Peyer's patch (tissue), 4 donors: Measurements from ENCODE around the gene TMEM222. TPM values are rescaled to one million over a fixed set of nuclear protein-coding genes. Genes with fewer than 3 reads are reported as not detected.

Experiments
- DNase-seq, 3 donors: peaks; one replicate each; pipeline ENCODE4 v3.0.0-alpha.2; 2017 to 2019
- H3K27ac ChIP-seq, 4 donors: fragments of 200-600 bp; sonication (generic); one replicate each; pipeline ENCODE4 v1.5.1; 2016 to 2019
- H3K27me3 ChIP-seq, 2 donors: fragments of 200-600 bp; sonication (generic); one replicate each; pipeline ENCODE4 v1.5.1; 2019
- H3K36me3 ChIP-seq, 3 donors: fragments of 200-600 bp; sonication (generic); one replicate each; pipeline ENCODE4 v1.5.1; 2016 to 2019
- H3K4me1 ChIP-seq, 4 donors: fragments of 200-600 bp; sonication (generic); one replicate each; pipeline ENCODE4 v1.5.1; 2016 to 2019
- H3K4me3 ChIP-seq, 4 donors: fragments of 200-600 bp; sonication (generic); 1 replicate in 3 of 4; 2 replicates in 1 of 4; pipeline ENCODE4 v1.5.1; 2016 to 2019; ENCODE audit warnings: mild to moderate bottlenecking in 1 of 4
- H3K9me3 ChIP-seq, 4 donors: fragments of 200-600 bp; sonication (generic); one replicate each; pipeline ENCODE4 v1.5.1; 2016 to 2019; ENCODE audit warnings: mild to moderate bottlenecking in 1 of 4
- POLR2A ChIP-seq, 2 donors: fragments of 450-650 bp; IDR thresholded peaks; one replicate each; pipeline ENCODE4 v1.5.1; 2017; ENCODE audit warnings: antibody characterized with exemption in 2 of 2, mild to moderate bottlenecking in 2 of 2, moderate library complexity in 2 of 2
- total RNA-seq, 4 donors: library from RNA; depleted of rRNA; stranded (reverse); fragments of >200 nt; gene quantifications; one replicate each; pipeline ENCODE4 v1.1.0, GENCODE V29; 2016
- TF ChIP-seq, protein P1 (sequence below), 6 experiments: fragments of 450-650 bp in 4 of 6; fragments of 200-600 bp in 2 of 6; sonication (generic) in 1 of 6; IDR thresholded peaks; one replicate each; pipeline ENCODE4 v1.5.1; 2017 to 2019; ENCODE audit warnings: antibody characterized with exemption in 6 of 6, mild to moderate bottlenecking in 3 of 6, moderate library complexity in 1 of 6

The TMEM222 gene
- total RNA-seq, 4 donors from 2014 or later: 9.9 to 30.8 (median 25.4) TPM

DNA sequence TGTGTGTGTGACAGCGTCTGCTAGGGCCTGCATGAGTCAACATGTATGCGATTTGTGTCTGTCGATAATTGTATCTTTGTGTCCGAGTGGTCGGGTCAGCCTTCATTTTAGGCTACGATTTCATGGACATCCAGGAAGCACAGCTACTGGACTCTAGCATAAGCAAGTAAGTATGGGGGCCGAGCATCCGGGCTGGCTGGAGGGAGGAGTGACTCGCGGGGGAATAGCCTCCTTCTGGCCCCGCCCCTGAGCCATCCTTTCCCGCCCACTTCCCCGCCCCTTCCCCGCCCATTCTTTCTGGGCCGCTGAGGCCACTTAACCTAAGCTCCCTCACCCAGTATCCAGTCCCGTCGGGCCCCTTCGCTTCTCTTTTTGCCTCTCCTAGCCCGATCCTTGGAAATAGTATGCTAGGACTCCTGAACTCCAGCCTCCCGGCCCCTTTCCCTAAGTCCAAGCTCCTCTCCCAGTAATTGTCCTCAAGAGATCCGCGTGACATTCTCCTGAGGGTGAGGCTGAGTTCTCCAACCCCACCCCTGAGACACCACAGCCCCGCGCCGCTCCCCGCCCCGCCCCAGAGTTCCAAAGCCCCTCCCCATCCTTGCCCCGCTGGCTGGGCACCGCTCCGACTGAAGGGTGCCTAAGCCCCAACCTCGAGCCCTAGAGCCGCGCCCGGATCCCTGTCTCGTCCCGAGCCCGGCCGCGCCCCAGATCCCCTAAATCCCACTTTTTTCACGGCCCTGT lies 43.6 kb downstream of the TMEM222 start:
- peak in 1 of 2 donors; percentile 52 for TF ChIP-seq POLR2A (IDR thresholded peaks at IDR 0.05)
- TF ChIP-seq, protein P1, sequence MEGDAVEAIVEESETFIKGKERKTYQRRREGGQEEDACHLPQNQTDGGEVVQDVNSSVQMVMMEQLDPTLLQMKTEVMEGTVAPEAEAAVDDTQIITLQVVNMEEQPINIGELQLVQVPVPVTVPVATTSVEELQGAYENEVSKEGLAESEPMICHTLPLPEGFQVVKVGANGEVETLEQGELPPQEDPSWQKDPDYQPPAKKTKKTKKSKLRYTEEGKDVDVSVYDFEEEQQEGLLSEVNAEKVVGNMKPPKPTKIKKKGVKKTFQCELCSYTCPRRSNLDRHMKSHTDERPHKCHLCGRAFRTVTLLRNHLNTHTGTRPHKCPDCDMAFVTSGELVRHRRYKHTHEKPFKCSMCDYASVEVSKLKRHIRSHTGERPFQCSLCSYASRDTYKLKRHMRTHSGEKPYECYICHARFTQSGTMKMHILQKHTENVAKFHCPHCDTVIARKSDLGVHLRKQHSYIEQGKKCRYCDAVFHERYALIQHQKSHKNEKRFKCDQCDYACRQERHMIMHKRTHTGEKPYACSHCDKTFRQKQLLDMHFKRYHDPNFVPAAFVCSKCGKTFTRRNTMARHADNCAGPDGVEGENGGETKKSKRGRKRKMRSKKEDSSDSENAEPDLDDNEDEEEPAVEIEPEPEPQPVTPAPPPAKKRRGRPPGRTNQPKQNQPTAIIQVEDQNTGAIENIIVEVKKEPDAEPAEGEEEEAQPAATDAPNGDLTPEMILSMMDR (IDR thresholded peaks at IDR 0.05): no peak
- DNase-seq: peak; percentile 91 to 96 (median 92)
- H3K4me3 ChIP-seq: peak overlapping the region; percentile 51 to 93 (median 70)
- H3K27ac ChIP-seq: peak overlapping the region; percentile 86 to 99 (median 92)
- H3K4me1 ChIP-seq: peaks cover 0 to 22% (median 11%) of the 10 kb centered on the region in 4 donors
- no peaks in the 10 kb centered on the region for H3K9me3 ChIP-seq
- no peaks in the 10 kb centered on the region for H3K27me3 ChIP-seq
- H3K36me3 ChIP-seq: peaks cover 0 to 11% (median 0%) of the 10 kb centered on the region in 3 donors

DNA sequence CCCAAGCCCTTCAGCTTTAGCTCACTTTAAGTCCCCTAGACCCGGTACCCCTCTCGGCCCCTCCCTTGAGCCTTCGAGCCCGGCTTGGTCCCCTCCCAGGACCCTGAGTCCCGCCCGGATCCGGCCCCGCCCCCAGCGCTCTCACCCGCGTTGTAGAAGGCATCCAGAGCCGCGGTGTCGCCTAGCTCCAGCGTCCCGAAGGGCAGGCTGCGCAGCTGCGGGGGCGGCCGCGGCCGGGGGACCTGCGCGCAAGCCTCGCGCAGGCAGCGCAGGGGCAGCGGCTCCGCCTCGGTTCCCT lies 44.1 kb downstream of the TMEM222 start:
- H3K36me3 ChIP-seq: peaks cover 0 to 11% (median 0%) of the 10 kb centered on the region in 3 donors
- no peaks in the 10 kb centered on the region for H3K27me3 ChIP-seq
- TF ChIP-seq, protein P1 (IDR thresholded peaks at IDR 0.05): no peak
- TF ChIP-seq POLR2A (IDR thresholded peaks at IDR 0.05): no peak
- H3K4me1 ChIP-seq: peaks cover 0 to 22% (median 9%) of the 10 kb centered on the region in 4 donors
- H3K9me3 ChIP-seq: no peaks in the 10 kb centered on the region
- H3K27ac ChIP-seq: peak overlapping the region; percentile 86 to 99 (median 92)
- peak; percentile 80 to 91 (median 87) for DNase-seq
- peak overlapping the region; percentile 51 to 93 (median 70) for H3K4me3 ChIP-seq

DNA sequence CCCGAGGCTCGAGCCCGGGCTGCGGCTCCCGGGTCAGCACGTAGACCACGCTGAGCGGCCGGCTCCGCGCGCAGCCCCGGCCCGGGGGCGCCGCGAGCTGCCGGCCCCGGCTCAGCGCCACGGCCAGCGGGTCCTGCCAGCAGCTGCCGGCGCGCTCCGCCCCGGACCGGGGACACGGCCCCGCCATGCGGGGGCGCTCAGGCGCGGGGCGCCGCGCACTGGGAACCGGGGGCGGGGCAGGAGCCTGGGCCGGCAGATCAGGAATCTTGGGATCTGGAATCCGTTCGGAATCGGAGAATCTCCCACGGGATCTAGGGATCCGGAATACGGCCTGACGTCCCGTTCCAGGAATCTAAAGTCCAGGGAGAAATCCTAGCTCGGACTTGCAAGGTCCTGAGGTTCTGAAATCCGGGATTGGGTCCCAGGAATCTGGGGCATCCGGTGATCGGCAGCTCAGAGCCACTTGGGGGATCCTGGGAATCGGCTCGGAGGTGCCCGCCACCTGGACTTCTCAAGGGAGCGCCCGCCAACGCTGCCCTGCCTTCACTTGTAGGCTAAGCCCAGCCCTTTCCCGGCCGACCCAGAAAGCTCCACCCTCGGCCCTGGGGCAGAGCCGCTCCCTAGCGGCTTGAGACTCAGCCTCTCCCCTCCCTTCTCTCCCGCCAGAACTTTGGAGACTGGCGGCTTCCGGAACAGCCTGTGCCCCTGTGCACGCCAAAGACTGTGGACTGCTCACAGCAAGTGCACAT lies 44.6 kb downstream of the TMEM222 start, which contains the start of gene MAP3K6:
Gene MAP3K6 (minus strand): TSS at position 551 of the 749 bp plus-strand sequence. CDS start 364 bp downstream, at position 187.
- Histone ChIP-seq H3K27ac (peak within 1 kb of the TSS; percentile 86 to 99 (median 92)), H3K4me1 (peaks cover 0 to 22% (median 9%) of the 10 kb centered on the region in 4 donors), H3K27me3 (no peaks in the 10 kb centered on the region), H3K9me3 (no peaks in the 10 kb centered on the region), H3K36me3 (peaks cover 0 to 11% (median 0%) of the 10 kb centered on the region in 3 donors), H3K4me3 (peak within 1 kb of the TSS; percentile 51 to 93 (median 70))
- TF ChIP-seq POLR2A (IDR thresholded peaks at IDR 0.05): peak; percentile 56 to 63
- TF ChIP-seq, protein P1 (IDR thresholded peaks at IDR 0.05): peak in 4 of 6 experiments; percentile 22 to 45 (median 30)
- peak; percentile 59 to 89 (median 89) for DNase-seq

DNA sequence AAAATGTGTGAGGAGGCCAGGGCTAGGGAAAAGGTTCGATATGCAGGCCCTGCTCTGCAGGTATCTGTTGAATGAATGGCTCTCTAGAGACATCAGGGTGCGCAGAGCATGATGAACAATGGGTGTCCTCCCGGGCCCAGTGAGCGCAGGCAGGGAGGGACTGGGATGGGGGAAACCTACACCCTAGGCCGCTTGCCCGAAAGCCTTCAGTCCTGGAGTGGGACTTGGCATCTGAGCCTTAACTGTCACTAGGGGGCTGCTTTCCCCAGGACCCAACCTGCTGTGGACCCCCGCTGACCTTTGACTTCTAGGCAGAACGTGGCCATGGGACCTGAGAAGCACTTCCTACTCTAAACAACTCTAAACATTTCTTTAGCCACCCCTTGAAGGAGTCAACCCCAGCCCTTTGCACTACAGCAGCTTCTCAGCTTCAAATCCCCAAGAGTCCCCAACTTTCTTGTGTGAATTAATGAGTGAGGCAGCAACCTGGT lies 45.2 kb downstream of the TMEM222 start:
- Histone ChIP-seq H3K4me3 (peak overlapping the region in 3 of 4 donors; percentile 55 to 93 (median 86)), H3K4me1 (peaks cover 0 to 22% (median 9%) of the 10 kb centered on the region in 4 donors), H3K27me3 (no peaks in the 10 kb centered on the region), H3K9me3 (no peaks in the 10 kb centered on the region), H3K27ac (peak overlapping the region; percentile 86 to 99 (median 92)), H3K36me3 (peaks cover 0 to 11% (median 0%) of the 10 kb centered on the region in 3 donors)
- no peak for TF ChIP-seq POLR2A (IDR thresholded peaks at IDR 0.05)
- TF ChIP-seq, protein P1 (IDR thresholded peaks at IDR 0.05): no peak
- DNase-seq: no peak

DNA sequence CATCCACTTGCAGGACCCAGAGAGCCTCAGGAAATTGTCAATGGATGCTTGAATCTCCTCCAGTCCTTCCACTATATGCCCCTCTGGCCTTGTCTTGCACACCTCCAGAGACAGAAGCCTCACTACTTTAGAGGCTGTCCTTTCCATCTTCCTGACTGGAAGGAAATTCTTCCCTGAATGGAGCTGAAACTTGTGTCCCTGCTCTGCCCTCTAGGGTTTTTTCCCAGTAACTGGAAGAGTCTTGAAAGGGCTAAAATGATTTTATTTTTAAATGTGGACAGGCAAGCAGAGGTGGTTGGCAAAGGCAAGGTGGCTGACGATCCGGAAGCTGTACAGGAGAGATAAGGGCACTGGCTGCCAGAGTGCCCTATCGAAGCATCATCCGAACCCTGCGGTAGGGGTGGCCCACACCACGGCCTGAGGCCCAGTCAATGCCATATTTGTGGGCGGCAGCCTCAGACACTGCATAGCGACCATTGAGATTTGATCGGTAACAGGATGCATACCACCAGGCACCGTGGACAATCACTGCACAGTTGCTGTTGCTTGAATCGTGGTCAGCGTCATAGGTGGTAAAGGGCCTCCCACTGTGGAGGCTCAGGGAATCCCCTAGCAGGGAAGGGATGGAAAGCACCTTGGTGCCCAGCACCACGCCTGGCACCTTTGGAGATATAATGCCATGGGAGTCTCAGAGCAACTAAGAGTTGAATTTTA lies 47.1 kb downstream of the TMEM222 start:
- Histone ChIP-seq H3K27ac (peak overlapping the region in 1 of 4 donors; percentile 22), H3K27me3 (no peaks in the 10 kb centered on the region), H3K4me3 (no peak overlapping the region), H3K4me1 (peaks cover 0 to 22% (median 9%) of the 10 kb centered on the region in 4 donors), H3K36me3 (no peaks in the 10 kb centered on the region), H3K9me3 (no peaks in the 10 kb centered on the region)
- DNase-seq: no peak
- TF ChIP-seq, protein P1 (IDR thresholded peaks at IDR 0.05): peak in 1 of 6 experiments; percentile 27
- no peak for TF ChIP-seq POLR2A (IDR thresholded peaks at IDR 0.05)
